Stomach (tissue), 4 donors: ENCODE measurements around the gene AVPR2.

Source experiments
- CTCF ChIP-seq, 7 experiments: fragments of 450-650 bp in 4 of 7; fragments of 200-600 bp in 3 of 7; sonication (generic) in 3 of 7; IDR thresholded peaks; one replicate each; pipeline ENCODE4 v1.5.1; 2016 to 2019; ENCODE audit warnings: antibody characterized with exemption in 7 of 7, control low read depth in 2 of 7, mild to moderate bottlenecking in 1 of 7
- POLR2AphosphoS5 ChIP-seq, 3 donors: sonication (generic); formaldehyde crosslinking; IDR thresholded peaks; one replicate each; pipeline ENCODE4 v1.6.1; 2016; ENCODE audit warnings: antibody characterized with exemption in 3 of 3

DNA sequence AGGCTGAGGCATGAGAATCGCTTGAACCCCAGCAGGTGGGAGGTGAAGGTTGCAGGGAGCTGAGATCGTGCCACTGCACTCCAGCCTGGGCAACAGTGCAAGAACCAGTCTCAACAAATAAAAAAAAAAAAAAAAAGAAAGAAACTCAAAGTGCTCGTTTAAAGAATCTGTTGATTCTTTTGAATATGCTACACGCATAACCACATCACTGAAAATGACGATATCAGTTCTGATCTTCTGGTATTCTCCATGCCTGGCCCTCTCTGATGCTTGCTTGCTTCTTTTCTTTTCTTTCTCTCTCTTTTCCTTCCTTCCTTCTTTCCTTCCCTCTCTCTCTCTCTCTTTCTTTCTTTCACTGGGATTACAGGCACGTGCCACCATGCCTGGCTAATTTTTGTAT is 7.3 kb downstream of the AVPR2 start:
- TF ChIP-seq POLR2AphosphoS5 (IDR thresholded peaks at IDR 0.05) (no peak), CTCF (IDR thresholded peaks at IDR 0.05) (no peak)
